K562 treated with DMSO at 1 percent for 4 hours (cell line): ENCODE measurements around the gene NOPCHAP1. TPM values are rescaled to one million over a fixed set of nuclear protein-coding genes. Genes with fewer than 3 reads are reported as not detected.

ENCODE experiments used
- total RNA-seq: library from RNA; unstranded; fragments of 300-600 nt; gene quantifications from 2 replicates; pipeline ENCODE4 v1.2.3, GENCODE V29; 2022; ENCODE audit not compliant: insufficient read depth

NOPCHAP1 gene
- 1.8 and 4.4 TPM in 2 replicates for total RNA-seq

GRCh38 chr12:104986022-104986941 is at the start of gene NOPCHAP1:
Gene NOPCHAP1, plus strand, starts transcription at chr12:104986316. Its CDS starts 37 bp downstream, at chr12:104986353.

GRCh38 chr12:104958001-104958804 is 27.9 kb upstream of the NOPCHAP1 start, which contains the start of gene SLC41A2:
Gene SLC41A2, minus strand, starts transcription at chr12:104958290. Its CDS starts 29,763 bp downstream, at chr12:104928527.

Other genes starting within 250 kb of the NOPCHAP1 start
- gene SLC41A2, start 28.0 kb upstream of the NOPCHAP1 start, total RNA-seq, result 1.3 TPM in 1 of 2 replicates, not detected in the other
- gene ALDH1L2, start 98.1 kb downstream of the NOPCHAP1 start, total RNA-seq, result 10.8 and 13.5 TPM in 2 replicates
- 10.3 and 36.3 TPM in 2 replicates for gene WASHC4, start 121.4 kb downstream of the NOPCHAP1 start, total RNA-seq
- gene APPL2, start 249.9 kb downstream of the NOPCHAP1 start, total RNA-seq, result 6.9 and 8.1 TPM in 2 replicates